ENCODE data around the gene LGI1.

DNA sequence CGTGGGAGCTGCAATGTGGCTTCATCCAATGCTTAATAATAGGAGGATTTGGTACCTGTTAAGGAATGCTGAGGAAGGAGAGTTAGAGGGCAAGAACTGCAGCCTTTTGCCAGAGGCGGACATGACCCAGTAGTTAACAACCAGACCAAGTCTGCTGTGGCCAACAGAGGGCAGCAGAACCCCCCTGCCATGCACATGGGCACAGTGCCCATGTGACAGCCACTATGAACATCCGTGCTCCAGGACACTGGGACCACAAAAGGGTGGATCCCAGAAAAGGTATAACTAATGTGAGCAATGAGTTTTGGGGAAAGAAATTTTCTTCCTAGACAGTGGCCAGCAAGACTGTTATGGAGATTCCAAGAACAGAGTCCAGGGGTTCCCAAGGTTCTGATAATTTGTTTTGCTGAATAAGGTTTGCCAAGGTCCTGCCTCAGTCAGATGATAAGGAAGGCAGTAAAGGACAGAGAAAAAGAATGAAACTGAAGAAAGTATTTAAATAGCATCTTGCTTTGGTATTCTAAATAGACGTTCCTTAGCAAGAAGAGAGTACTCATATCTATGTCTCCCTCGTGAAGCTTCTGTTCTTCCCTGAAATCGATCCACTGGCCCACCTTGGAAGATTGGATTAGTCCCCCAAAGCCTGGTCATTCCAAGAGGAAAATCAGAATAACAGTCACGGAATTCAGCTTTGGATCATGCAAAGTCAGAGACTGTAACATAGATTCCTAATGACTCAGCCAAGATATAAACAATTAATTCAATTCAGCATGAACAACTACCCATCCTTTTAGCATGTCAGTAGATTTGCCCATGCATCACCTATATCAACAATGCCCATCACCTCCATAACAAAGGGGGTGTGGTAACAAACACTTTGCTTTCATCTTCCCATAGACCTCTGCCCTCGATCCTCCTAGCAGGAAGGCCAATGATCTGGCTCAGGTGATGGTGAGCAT, 56.0 kb downstream of the LGI1 start:
- TF ChIP-seq POLR2AphosphoS5 (IDR thresholded peaks at IDR 0.05): peak in 1 of 3 donors; percentile 18
- TF ChIP-seq, protein P1, sequence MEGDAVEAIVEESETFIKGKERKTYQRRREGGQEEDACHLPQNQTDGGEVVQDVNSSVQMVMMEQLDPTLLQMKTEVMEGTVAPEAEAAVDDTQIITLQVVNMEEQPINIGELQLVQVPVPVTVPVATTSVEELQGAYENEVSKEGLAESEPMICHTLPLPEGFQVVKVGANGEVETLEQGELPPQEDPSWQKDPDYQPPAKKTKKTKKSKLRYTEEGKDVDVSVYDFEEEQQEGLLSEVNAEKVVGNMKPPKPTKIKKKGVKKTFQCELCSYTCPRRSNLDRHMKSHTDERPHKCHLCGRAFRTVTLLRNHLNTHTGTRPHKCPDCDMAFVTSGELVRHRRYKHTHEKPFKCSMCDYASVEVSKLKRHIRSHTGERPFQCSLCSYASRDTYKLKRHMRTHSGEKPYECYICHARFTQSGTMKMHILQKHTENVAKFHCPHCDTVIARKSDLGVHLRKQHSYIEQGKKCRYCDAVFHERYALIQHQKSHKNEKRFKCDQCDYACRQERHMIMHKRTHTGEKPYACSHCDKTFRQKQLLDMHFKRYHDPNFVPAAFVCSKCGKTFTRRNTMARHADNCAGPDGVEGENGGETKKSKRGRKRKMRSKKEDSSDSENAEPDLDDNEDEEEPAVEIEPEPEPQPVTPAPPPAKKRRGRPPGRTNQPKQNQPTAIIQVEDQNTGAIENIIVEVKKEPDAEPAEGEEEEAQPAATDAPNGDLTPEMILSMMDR (IDR thresholded peaks at IDR 0.05 in 8 of 11, conservative IDR thresholded peaks at IDR 0.05 in 3 of 11): peak in 9 of 11 experiments; percentile 26 to 73 (median 59)
- no peak for TF ChIP-seq POLR2A (IDR thresholded peaks at IDR 0.05)
